NB4 (cell line): Measurements from ENCODE around the gene SLCO4A1.

Source experiments
- DNase-seq: peaks from one replicate; pipeline ENCODE4 v3.0.0; 2010; ENCODE audit warnings: low read depth
- H3K4me3 ChIP-seq: one replicate; pipeline ENCODE4 v1.5.1; 2011; ENCODE audit warnings: mild to moderate bottlenecking, low read depth, low read length, moderate library complexity
- CTCF ChIP-seq: IDR thresholded peaks from one replicate; pipeline ENCODE4 v1.5.1; 2012; ENCODE audit warnings: low read depth, low read length
- MYC ChIP-seq: IDR thresholded peaks from 2 replicates; pipeline ENCODE4 v1.6.1; 2011; ENCODE audit warnings: low read depth, low read length
- POLR2A ChIP-seq: IDR thresholded peaks from 2 replicates; pipeline ENCODE4 v1.6.1; 2011; ENCODE audit warnings: mild to moderate bottlenecking; ENCODE audit not compliant: insufficient read length; ENCODE audit errors: extremely low read depth
- TF ChIP-seq, protein P1 (sequence below): IDR thresholded peaks from 2 replicates; pipeline ENCODE4 v1.6.1; 2011; ENCODE audit warnings: low read depth, low read length

The SLCO4A1 gene

DNA sequence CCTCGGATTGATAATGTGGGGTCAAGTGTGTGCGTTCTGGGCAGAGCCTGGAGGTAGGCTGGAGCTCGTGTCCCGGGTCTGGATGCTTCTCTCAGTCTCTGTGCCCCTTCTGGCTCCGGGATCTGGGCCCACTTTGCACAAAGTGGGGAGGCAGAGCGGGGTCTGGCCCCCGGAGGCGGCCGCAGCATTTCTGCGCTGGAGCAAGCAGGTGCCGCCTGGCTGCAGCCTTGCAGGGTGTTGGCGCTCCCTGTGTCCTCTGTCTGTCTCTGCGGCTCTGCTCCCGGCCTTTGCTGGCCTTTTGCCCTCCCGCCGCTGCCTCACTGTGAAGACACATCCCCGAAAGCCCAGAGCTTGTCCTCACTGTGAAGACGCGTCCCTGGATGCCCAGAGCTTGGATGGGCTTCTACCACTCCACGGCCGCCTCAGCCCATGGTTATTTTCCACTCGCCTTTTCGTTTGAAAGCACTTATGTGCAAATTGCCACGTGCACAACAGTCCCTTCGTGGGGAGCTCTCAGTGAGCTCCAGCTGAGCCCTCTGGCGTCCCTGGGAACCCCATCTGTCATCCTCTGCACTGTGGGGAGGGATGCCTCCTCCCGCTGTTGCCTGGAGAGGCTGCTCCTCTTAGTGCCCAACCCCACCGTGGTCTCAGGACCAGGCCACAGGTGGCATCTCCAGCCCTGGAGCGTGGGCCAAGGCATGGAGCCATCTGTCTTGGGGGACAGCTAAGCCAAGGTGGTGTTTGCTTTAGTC is 17.4 kb downstream of the SLCO4A1 start:
- no peak overlapping the region for H3K4me3 ChIP-seq
- TF ChIP-seq POLR2A, result no peak
- no peak for TF ChIP-seq MYC
- no peak for TF ChIP-seq CTCF
- TF ChIP-seq, protein P1, sequence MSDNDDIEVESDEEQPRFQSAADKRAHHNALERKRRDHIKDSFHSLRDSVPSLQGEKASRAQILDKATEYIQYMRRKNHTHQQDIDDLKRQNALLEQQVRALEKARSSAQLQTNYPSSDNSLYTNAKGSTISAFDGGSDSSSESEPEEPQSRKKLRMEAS, result no peak
- no peak for DNase-seq

DNA sequence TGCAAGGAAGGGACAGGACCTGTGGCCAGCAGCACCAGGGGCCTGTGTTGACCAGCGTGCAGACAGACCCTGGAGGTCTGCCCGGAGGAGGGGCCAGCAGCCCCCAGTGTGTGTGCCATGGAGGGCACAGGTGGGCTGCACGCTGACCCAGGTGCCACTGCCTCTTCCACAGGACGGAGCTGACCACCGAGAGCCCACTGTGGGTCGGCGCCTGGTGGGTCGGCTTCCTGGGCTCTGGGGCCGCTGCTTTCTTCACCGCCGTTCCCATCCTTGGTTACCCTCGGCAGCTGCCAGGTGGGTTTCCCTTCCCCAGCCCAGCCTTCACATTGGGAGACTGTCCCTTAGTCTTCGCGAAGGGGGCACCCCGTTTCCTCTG is 17.9 kb downstream of the SLCO4A1 start:
- DNase-seq, result no peak
- TF ChIP-seq, protein P1, result no peak
- TF ChIP-seq CTCF (no peak), POLR2A (no peak), MYC (no peak)

GRCh38 chr20:62660768-62661167 is 18.5 kb downstream of the SLCO4A1 start:
- no peak for DNase-seq
- H3K4me3 ChIP-seq, result no peak overlapping the region
- TF ChIP-seq, protein P1, result no peak
- TF ChIP-seq CTCF, result no peak
- TF ChIP-seq MYC, result no peak
- TF ChIP-seq POLR2A, result no peak

More for the DNA sequence above, 17.9 kb downstream of the SLCO4A1 start:
- no peak overlapping the region for H3K4me3 ChIP-seq

GRCh38 chr20:62661647-62662046 is 19.3 kb downstream of the SLCO4A1 start:
- DNase-seq, result no peak
- H3K4me3 ChIP-seq, result no peak overlapping the region
- TF ChIP-seq POLR2A, result no peak
- no peak for TF ChIP-seq CTCF
- TF ChIP-seq, protein P1, result no peak
- TF ChIP-seq MYC, result no peak

- no peak for TF ChIP-seq CTCF
- no peak for TF ChIP-seq POLR2A
- TF ChIP-seq MYC, result no peak
- TF ChIP-seq, protein P1, result no peak
- H3K4me3 ChIP-seq, result no peak overlapping the region
- DNase-seq, result no peak
Observed at GRCh38 chr20:62662422-62662821, 20.1 kb downstream of the SLCO4A1 start.
